Subcutaneous adipose tissue (tissue), 4 donors: ENCODE data around the gene NTN4. TPM values are rescaled to one million over a fixed set of nuclear protein-coding genes. Genes with fewer than 3 reads are reported as not detected.

ENCODE experiments used
- total RNA-seq, 4 donors: library from RNA; depleted of rRNA; stranded (reverse); fragments of >200 nt; gene quantifications; one replicate each; pipeline ENCODE4 v1.1.0, GENCODE V29; 2016
- TF ChIP-seq, protein P1 (sequence below): fragments of 450-650 bp; IDR thresholded peaks from one replicate; pipeline ENCODE4 v1.5.1; 2016; ENCODE audit warnings: low read depth, mild to moderate bottlenecking, control low read depth, antibody characterized with exemption, moderate library complexity

NTN4 gene
- total RNA-seq, 4 donors from 2014 or later, result 23.2 to 33.9 (median 31.2) TPM

DNA sequence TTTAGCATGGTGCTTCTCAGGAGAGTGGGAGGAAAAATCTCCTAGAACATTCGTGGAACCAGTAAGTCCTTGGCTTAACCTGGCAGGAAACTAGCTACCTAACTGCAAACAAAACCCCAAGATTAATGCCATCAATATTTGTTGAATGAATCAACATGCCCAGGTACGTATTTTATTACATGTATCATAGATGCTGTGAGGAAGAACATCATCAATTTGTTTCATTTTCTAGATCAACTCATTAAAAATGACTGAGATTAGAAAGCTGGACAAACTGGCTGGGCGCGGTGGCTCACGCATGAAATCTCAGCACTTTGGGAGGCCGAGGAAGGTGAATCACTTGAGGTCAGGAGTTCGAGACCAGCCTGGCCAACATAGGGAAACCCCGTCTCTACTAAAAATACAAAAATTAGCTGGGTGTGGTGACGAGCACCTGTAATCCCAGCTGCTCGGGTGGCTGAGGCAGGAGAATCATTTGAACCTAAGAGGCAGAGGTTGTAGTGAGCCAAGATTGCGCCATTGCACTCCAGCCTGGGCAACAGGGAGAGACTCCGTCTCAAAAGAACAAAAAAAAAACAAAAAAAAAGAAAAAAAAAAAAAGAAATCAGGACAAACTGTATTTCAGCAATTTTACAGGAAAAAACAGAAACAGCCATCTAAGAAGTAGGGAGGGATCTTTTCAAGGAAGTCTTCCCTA lies 88.7 kb downstream of the NTN4 start:
- TF ChIP-seq, protein P1, sequence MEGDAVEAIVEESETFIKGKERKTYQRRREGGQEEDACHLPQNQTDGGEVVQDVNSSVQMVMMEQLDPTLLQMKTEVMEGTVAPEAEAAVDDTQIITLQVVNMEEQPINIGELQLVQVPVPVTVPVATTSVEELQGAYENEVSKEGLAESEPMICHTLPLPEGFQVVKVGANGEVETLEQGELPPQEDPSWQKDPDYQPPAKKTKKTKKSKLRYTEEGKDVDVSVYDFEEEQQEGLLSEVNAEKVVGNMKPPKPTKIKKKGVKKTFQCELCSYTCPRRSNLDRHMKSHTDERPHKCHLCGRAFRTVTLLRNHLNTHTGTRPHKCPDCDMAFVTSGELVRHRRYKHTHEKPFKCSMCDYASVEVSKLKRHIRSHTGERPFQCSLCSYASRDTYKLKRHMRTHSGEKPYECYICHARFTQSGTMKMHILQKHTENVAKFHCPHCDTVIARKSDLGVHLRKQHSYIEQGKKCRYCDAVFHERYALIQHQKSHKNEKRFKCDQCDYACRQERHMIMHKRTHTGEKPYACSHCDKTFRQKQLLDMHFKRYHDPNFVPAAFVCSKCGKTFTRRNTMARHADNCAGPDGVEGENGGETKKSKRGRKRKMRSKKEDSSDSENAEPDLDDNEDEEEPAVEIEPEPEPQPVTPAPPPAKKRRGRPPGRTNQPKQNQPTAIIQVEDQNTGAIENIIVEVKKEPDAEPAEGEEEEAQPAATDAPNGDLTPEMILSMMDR, result no peak

- TF ChIP-seq, protein P1, result no peak
Measured at GRCh38 chr12:95701275-95701674, 89.3 kb downstream of the NTN4 start.

DNA sequence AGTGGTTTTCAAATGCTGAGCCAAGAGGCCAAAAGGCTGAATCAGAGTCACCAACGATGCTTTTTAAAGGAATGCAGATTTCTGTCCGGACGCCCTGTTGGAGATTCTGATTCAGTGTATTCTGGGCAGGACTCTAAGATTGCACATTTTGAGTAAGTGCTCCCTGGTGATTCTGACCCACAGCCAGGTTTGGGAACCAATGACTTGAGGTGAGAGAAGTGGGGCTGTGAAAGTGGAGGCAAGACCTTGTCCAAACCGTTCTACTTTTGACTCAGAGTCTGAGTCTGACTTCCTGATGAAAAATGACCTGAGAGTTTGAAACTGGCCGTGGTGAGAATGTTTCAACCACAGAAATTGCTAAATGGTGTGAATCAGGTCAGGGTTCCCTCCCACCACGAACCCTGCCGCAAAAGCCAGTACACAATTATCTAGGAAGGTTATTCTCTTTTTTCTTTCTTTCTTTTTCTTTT lies 90.2 kb downstream of the NTN4 start:
- TF ChIP-seq, protein P1, result no peak

GRCh38 chr12:95699579-95699978 lies 91.0 kb downstream of the NTN4 start:
- TF ChIP-seq, protein P1, result no peak

GRCh38 chr12:95694136-95694535 lies 96.4 kb downstream of the NTN4 start:
- TF ChIP-seq, protein P1, result no peak

DNA sequence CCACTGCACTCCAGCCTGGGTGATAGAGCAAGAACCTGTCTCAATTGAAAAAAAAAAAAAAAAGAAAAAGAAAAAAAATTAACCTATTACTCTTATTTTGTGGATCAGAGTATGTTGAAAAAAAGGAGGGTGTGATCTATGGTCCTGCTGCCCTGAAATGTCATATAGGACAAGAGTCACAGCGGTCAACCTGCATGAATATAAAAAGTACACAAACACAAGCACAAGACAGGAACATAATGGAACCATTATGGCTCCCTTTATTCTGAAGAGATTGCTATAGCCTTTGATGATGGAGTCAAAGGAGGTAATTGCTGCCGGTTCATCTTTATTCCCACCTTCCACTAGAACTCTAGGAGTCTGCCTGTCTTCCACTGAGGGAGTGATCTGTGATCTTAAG lies 96.9 kb downstream of the NTN4 start:
- TF ChIP-seq, protein P1, result no peak

DNA sequence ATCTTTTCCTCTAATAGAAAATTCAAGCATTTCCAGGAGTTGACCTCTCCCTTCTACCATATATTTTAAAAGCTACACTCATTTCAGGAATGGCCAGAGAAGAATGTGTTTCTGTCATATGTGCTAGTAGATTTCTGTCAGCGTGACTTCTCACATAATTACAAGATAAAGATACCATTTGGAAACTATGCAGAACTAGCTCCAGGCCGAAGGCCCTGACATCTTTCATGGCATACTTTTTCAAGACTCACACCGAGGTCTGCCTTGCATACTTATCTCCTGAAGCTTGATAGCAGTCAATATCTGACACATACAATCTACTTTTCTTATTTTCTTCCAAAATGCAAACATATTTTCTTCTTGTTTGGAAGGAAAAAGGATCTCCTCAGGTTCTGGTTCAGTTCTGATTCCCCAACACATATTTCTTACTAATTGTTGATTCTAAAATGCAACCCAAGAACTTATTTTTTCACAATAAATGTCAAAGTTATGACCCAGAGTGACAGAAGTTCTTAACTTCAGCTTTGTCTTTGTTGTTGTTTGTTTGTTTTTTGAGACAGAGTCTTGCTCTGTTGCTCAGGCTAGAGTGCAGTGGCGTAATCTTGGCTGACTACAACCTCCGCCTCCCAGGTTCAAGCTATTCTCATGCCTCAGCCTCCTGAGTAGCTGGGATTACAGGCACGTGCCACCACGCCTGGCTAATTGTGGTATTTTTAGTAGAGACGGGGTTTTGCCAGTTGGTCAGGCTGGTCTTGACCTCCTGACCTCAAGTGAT lies 99.5 kb downstream of the NTN4 start:
- TF ChIP-seq, protein P1, result no peak
